Progenitor cell of endocrine pancreas (in vitro differentiated cells): Measurements from ENCODE around the gene RIMBP2. TPM values are rescaled to one million over a fixed set of nuclear protein-coding genes. Genes with fewer than 3 reads are reported as not detected.

Experiments
- DNase-seq: peaks from one replicate; pipeline ENCODE4 v3.0.0; 2021; ENCODE audit warnings: low spot score; ENCODE audit not compliant: unreplicated experiment
- H3K27ac Mint-ChIP-seq: 2 replicates; pipeline ENCODE4 v1.8.0; 2021; ENCODE audit warnings: mild to moderate bottlenecking, moderate library complexity, mixed read lengths
- H3K27me3 Mint-ChIP-seq: 2 replicates; pipeline ENCODE4 v1.8.0; 2021; ENCODE audit warnings: mixed read lengths
- H3K36me3 Mint-ChIP-seq: 2 replicates; pipeline ENCODE4 v1.8.0; 2022; ENCODE audit warnings: mixed read lengths; ENCODE audit not compliant: insufficient read depth
- H3K4me1 Mint-ChIP-seq: 2 replicates; pipeline ENCODE4 v1.8.0; 2021; ENCODE audit warnings: low read depth, mixed read lengths
- H3K4me3 Mint-ChIP-seq: 2 replicates; pipeline ENCODE4 v1.8.0; 2021; ENCODE audit warnings: low read depth, mild to moderate bottlenecking, moderate library complexity, mixed read lengths
- H3K9me3 Mint-ChIP-seq: 2 replicates; pipeline ENCODE4 v1.8.0; 2021; ENCODE audit warnings: low read depth, mixed read lengths
- total RNA-seq: library from RNA; stranded (reverse); gene quantifications from 2 replicates; pipeline ENCODE4 v1.2.1, GENCODE V29; 2021
- TF ChIP-seq, protein P1 (sequence below): fragments of 200-600 bp; sonication (generic); IDR thresholded peaks from one replicate; pipeline ENCODE4 v1.5.0; 2021; ENCODE audit warnings: antibody characterized with exemption, mild to moderate bottlenecking; ENCODE audit not compliant: unreplicated experiment

Gene RIMBP2
- total RNA-seq, 1 donor from 2014 or later: 31.6 TPM

- TF ChIP-seq, protein P1, sequence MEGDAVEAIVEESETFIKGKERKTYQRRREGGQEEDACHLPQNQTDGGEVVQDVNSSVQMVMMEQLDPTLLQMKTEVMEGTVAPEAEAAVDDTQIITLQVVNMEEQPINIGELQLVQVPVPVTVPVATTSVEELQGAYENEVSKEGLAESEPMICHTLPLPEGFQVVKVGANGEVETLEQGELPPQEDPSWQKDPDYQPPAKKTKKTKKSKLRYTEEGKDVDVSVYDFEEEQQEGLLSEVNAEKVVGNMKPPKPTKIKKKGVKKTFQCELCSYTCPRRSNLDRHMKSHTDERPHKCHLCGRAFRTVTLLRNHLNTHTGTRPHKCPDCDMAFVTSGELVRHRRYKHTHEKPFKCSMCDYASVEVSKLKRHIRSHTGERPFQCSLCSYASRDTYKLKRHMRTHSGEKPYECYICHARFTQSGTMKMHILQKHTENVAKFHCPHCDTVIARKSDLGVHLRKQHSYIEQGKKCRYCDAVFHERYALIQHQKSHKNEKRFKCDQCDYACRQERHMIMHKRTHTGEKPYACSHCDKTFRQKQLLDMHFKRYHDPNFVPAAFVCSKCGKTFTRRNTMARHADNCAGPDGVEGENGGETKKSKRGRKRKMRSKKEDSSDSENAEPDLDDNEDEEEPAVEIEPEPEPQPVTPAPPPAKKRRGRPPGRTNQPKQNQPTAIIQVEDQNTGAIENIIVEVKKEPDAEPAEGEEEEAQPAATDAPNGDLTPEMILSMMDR: no peak
- H3K27me3 Mint-ChIP-seq: no peaks in the 10 kb centered on the region
- no peaks in the 10 kb centered on the region for H3K4me1 Mint-ChIP-seq
- H3K9me3 Mint-ChIP-seq: no peaks in the 10 kb centered on the region
- no peak for DNase-seq
- no peak overlapping the region for H3K4me3 Mint-ChIP-seq
- H3K27ac Mint-ChIP-seq: no peak overlapping the region
- peaks cover 6% of the 10 kb centered on the region for H3K36me3 Mint-ChIP-seq
Observed at GRCh38 chr12:130431176-130431575, 284.9 kb downstream of the RIMBP2 start.

- Mint-ChIP-seq H3K36me3 (peaks cover 6% of the 10 kb centered on the region), H3K27me3 (no peaks in the 10 kb centered on the region), H3K4me1 (no peaks in the 10 kb centered on the region), H3K9me3 (no peaks in the 10 kb centered on the region), H3K4me3 (no peak overlapping the region), H3K27ac (no peak overlapping the region)
- no peak for DNase-seq
- TF ChIP-seq, protein P1: no peak
Observed at GRCh38 chr12:130429656-130430505, 286.2 kb downstream of the RIMBP2 start.

DNA sequence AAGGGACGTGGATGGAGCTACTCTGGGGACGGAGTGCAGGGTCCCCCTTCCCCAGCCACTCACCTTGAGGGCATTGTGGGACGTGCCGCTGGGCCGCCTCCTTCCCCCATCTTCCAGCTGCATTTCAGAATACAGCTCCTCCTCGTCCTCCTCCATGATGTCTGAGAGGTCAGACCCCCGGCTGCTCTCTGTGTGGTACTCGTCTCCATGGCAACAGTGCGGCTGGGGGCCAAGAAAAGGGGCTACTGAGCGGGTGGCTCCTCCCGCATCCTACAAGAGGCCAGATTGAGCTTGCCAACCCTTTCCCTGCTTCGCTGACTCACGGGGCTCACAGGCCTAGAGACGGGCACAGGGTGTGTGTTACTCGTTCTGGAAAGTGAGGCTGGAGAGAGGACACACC is 288.0 kb downstream of the RIMBP2 start:
- Mint-ChIP-seq H3K27me3 (peaks cover 3% of the 10 kb centered on the region), H3K27ac (no peak overlapping the region), H3K4me1 (no peaks in the 10 kb centered on the region), H3K9me3 (no peaks in the 10 kb centered on the region), H3K4me3 (no peak overlapping the region), H3K36me3 (peaks cover 2% of the 10 kb centered on the region)
- TF ChIP-seq, protein P1: no peak
- no peak for DNase-seq

- no peak for DNase-seq
- Mint-ChIP-seq H3K4me1 (no peaks in the 10 kb centered on the region), H3K9me3 (no peaks in the 10 kb centered on the region), H3K27me3 (peaks cover 6% of the 10 kb centered on the region), H3K36me3 (peaks cover 2% of the 10 kb centered on the region), H3K4me3 (no peak overlapping the region), H3K27ac (no peak overlapping the region)
- TF ChIP-seq, protein P1: no peak
Observed at GRCh38 chr12:130427381-130427887, 288.7 kb downstream of the RIMBP2 start.

DNA sequence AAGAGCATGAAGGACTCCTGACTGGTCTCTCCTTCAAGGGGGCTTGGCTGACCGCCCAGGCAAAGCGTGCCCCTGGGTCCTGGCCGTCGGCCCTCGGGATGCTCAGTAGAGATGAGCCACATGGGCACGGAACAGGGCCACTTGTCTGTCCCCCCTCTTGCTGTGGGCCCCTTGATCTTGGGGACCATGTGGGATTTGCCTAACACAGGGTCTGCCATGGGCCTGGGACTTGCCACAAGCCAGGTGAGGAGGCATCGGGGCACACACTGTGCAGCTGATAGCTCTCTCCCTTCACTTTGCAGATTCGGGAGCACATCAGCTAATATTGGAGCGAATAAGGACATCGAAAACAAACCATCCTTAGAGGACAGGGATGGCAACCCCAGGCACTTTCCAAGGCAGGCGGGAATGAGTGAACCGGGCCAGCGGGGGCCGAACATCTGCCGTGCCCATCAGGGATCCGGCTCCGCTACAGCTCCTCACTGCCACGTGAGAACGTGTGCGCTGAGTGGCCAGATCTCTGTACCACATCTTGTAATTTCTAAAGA is 290.3 kb downstream of the RIMBP2 start:
- Mint-ChIP-seq H3K4me3 (no peak overlapping the region), H3K4me1 (no peaks in the 10 kb centered on the region), H3K9me3 (no peaks in the 10 kb centered on the region), H3K36me3 (peaks cover 2% of the 10 kb centered on the region), H3K27me3 (peaks cover 6% of the 10 kb centered on the region), H3K27ac (no peak overlapping the region)
- TF ChIP-seq, protein P1: no peak
- no peak for DNase-seq
